ENCODE measurements around the gene MBD5.

The MBD5 gene

GRCh38 chr2:148218326-148219075 lies 197.6 kb downstream of the MBD5 start:
- DNase-seq (ENCODE audit: low read depth): no peak
- TF ChIP-seq CTCF (IDR thresholded peaks at IDR 0.05; ENCODE audit: low read depth, low read length, missing control alignments): no peak
- in situ Hi-C loops (cut with HindIII; ENCODE audit: low sequenced_read_pairs): loop anchor here (5.0 kb wide), 1 partner anchor 56 kb away; no protein-coding TSS in a partner anchor
- no peak overlapping the region for H3K4me3 ChIP-seq (ENCODE audit: low read depth, low read length)

GRCh38 chr2:148221166-148221565 lies 200.3 kb downstream of the MBD5 start:
- no peak overlapping the region for H3K4me3 ChIP-seq (ENCODE audit: low read depth, low read length)
- TF ChIP-seq CTCF (IDR thresholded peaks at IDR 0.05; ENCODE audit: low read depth, low read length, missing control alignments): no peak
- DNase-seq (ENCODE audit: low read depth): no peak
- in situ Hi-C loops (cut with HindIII; ENCODE audit: low sequenced_read_pairs): no loop called here

- no peak for TF ChIP-seq CTCF (IDR thresholded peaks at IDR 0.05; ENCODE audit: low read depth, low read length, missing control alignments)
- DNase-seq (ENCODE audit: low read depth): no peak
- in situ Hi-C loops (cut with HindIII; ENCODE audit: low sequenced_read_pairs): no loop called here
- no peak overlapping the region for H3K4me3 ChIP-seq (ENCODE audit: low read depth, low read length)
These were observed 201.0 kb downstream of the MBD5 start for GRCh38 chr2:148221926-148222325.

GRCh38 chr2:148231858-148232257 lies 211.0 kb downstream of the MBD5 start:
- in situ Hi-C loops (cut with HindIII; ENCODE audit: low sequenced_read_pairs): no loop called here
- TF ChIP-seq CTCF (IDR thresholded peaks at IDR 0.05; ENCODE audit: low read depth, low read length, missing control alignments): no peak
- DNase-seq (ENCODE audit: low read depth): no peak
- H3K4me3 ChIP-seq (ENCODE audit: low read depth, low read length): no peak overlapping the region

GRCh38 chr2:148234143-148234542 lies 213.3 kb downstream of the MBD5 start:
- in situ Hi-C loops (cut with HindIII; ENCODE audit: low sequenced_read_pairs): no loop called here
- DNase-seq (ENCODE audit: low read depth): no peak
- no peak for TF ChIP-seq CTCF (IDR thresholded peaks at IDR 0.05; ENCODE audit: low read depth, low read length, missing control alignments)
- no peak overlapping the region for H3K4me3 ChIP-seq (ENCODE audit: low read depth, low read length)

- H3K4me3 ChIP-seq (ENCODE audit: low read depth, low read length): no peak overlapping the region
- DNase-seq (ENCODE audit: low read depth): no peak
- TF ChIP-seq CTCF (IDR thresholded peaks at IDR 0.05; ENCODE audit: low read depth, low read length, missing control alignments): no peak
- in situ Hi-C loops (cut with HindIII; ENCODE audit: low sequenced_read_pairs): no loop called here
These were observed 217.0 kb downstream of the MBD5 start for GRCh38 chr2:148237911-148238310.
